GM19238 (cell line): ENCODE measurements around the gene GALR2.
A peak's percentile ranks its signal among the peaks of the same experiment; 100 is the strongest.

Experiments used
- DNase-seq: peaks from one replicate; pipeline ENCODE4 v3.0.0; 2011; ENCODE audit warnings: low spot score; ENCODE audit not compliant: insufficient read length

The GALR2 gene

GRCh38 chr17:76094046-76094445, 19.5 kb downstream of the GALR2 start:
- DNase-seq: no peak

- DNase-seq: no peak
These were observed 21.4 kb downstream of the GALR2 start for GRCh38 chr17:76095943-76096342.

GRCh38 chr17:76097716-76098295, 23.2 kb downstream of the GALR2 start:
- no peak for DNase-seq

GRCh38 chr17:76102944-76103273, 28.3 kb downstream of the GALR2 start:
- no peak for DNase-seq

GRCh38 chr17:76103274-76104139, 28.9 kb downstream of the GALR2 start, which contains the start of gene EXOC7:
Gene EXOC7 (minus strand): TSS chr17:76103787. CDS start chr17:76103692, 95 bp downstream.
- DNase-seq: peak; percentile 97

- DNase-seq: no peak
These were observed 29.7 kb downstream of the GALR2 start for GRCh38 chr17:76104140-76104895.

GRCh38 chr17:76104896-76105231, 30.3 kb downstream of the GALR2 start:
- no peak for DNase-seq

GRCh38 chr17:76106703-76107102, 32.1 kb downstream of the GALR2 start:
- DNase-seq: no peak

- DNase-seq: no peak
These were observed 32.9 kb downstream of the GALR2 start for GRCh38 chr17:76107509-76107908.

- DNase-seq: no peak
These were observed 37.4 kb downstream of the GALR2 start for GRCh38 chr17:76111956-76112355.

- no peak for DNase-seq
These were observed 40.7 kb downstream of the GALR2 start for GRCh38 chr17:76115138-76115754.

GRCh38 chr17:76119409-76120371, 45.1 kb downstream of the GALR2 start:
- DNase-seq: no peak

GRCh38 chr17:76120658-76121008, 46.1 kb downstream of the GALR2 start:
- DNase-seq: peak; percentile 1

- peak; percentile 41 for DNase-seq
These were observed 47.4 kb downstream of the GALR2 start for GRCh38 chr17:76121932-76122430.

- DNase-seq: peak; percentile 8
These were observed 48.0 kb downstream of the GALR2 start for GRCh38 chr17:76122431-76123190.

- DNase-seq: no peak
These were observed 48.6 kb downstream of the GALR2 start for GRCh38 chr17:76123191-76123499.

GRCh38 chr17:76123749-76124581, 49.4 kb downstream of the GALR2 start:
- no peak for DNase-seq

GRCh38 chr17:76124582-76125390, 50.2 kb downstream of the GALR2 start:
- no peak for DNase-seq

- DNase-seq: no peak
These were observed 50.8 kb downstream of the GALR2 start for GRCh38 chr17:76125391-76125675.
